Stimulated activated CD4-positive, alpha-beta T cell treated with anti-CD3 and anti-CD28 coated beads, Interleukin-4, amount 100 ng/mL, for 48 hours (primary cell): ENCODE measurements around the gene KPRP.

Source experiments
- DNase-seq, 2 donors: peaks; one replicate each; pipeline ENCODE4 v3.0.0-alpha.2; 2020; ENCODE audit warnings: low read depth in 2 of 2

KPRP gene

DNA sequence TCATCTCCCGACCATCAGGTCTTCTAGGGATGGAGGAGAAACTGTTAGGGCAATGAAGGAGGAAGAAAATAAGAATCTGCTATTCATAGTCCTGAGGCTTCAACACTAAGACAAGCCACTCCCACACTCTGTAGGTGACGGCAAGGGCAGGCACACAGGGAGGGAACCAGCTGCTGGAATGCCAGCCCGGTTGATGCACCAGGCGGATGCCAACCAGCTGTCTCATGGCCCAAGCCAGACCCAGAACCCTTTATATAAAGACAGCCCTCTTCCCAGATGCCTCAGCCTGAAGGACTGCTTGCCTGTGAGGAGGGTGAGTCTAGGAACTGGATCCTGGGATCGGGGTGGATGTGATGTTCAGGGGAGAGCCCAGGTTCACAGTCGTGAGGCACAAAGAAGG is at the start of gene KPRP:
KPRP (plus strand) TSS at position 279 of the 400 bp plus-strand sequence. CDS start 1,564 bp downstream, outside the sequence.
- DNase-seq, result no peak

DNA sequence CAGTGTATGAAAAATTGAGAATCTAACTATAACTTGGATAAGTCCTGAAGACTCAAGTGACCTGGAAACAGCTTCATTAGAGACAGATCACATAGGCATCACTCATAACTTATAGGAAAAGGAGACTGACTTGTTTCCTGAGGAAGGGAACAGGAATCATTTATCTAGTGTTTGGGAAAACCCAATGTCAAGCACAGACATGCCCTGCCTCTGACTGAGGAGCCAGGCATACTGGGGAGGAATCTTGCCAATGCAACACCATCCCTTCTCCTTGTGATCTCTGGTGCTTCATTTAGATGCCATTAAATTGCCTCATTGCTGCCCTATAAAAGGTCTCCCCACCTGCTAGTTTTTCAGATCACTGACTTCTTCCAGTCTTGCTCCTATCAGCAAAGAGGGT is 39.6 kb upstream of the KPRP start:
- no peak for DNase-seq

DNA sequence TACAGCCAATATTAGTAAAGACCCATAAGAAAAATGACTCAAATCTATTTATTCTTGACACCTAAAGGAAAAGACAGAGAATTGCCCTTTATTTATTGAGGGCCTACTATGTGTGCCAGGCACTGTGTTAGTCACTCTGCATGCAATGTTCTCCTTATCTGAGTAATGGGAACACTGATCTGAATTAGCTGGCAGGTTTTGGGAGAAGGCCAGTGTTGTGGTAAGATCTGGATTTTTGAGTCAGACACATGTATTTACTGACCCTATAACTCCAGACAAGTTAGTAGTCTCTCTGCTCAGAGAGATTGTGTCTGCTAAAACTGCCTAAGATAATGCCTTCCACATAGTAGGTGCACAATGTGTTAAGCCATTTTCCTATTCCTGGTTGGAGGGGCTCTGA is 32.6 kb upstream of the KPRP start:
- DNase-seq, result no peak

- DNase-seq, result no peak
Measured at GRCh38 chr1:152728986-152729385, 28.8 kb upstream of the KPRP start.

- DNase-seq, result no peak
Measured at GRCh38 chr1:152735648-152736047, 22.2 kb upstream of the KPRP start.

DNA sequence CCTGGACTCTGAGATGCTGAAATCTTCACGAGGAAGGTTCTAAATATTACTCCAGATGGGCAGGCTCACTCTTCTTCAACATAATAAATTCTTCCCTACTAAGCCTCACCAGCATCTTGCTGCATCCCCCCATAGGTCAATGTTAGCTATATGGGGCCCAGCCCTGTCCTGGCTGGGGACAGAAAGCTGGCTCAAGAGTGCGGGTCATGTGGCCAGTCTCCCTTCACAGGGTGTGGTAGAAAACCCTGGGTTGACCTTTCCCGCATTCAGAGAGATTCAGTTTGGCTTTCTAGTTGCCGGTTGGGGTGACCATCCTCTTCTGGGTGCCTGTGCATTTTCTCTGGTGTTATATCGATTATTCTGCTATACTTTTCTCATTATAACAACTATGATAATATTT is 19.8 kb upstream of the KPRP start:
- DNase-seq, result no peak

DNA sequence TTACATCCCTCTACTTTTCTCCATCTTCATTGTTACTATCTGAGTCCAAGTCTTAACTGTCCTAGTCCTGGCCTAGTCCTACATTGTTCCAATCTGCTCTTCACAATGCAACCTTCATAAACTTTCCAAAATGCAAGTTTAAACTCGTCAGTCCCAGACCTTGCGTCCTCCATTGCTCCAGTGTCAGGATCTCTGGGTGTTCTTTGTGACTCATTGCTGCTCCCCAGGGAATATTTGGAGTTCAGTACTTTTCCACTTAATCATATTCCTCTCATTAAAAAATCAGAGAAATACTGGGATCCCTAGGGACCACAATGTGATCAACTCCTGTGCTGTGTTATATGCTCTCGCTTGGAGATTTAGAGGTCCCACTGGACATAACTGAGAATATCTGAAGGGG is 18.0 kb upstream of the KPRP start:
- DNase-seq, result no peak

- no peak for DNase-seq
Measured at GRCh38 chr1:152741656-152742055, 16.2 kb upstream of the KPRP start.

GRCh38 chr1:152743371-152744145 is 14.3 kb upstream of the KPRP start:
- DNase-seq, result no peak

GRCh38 chr1:152745289-152745704 is 12.5 kb upstream of the KPRP start:
- DNase-seq, result no peak

DNA sequence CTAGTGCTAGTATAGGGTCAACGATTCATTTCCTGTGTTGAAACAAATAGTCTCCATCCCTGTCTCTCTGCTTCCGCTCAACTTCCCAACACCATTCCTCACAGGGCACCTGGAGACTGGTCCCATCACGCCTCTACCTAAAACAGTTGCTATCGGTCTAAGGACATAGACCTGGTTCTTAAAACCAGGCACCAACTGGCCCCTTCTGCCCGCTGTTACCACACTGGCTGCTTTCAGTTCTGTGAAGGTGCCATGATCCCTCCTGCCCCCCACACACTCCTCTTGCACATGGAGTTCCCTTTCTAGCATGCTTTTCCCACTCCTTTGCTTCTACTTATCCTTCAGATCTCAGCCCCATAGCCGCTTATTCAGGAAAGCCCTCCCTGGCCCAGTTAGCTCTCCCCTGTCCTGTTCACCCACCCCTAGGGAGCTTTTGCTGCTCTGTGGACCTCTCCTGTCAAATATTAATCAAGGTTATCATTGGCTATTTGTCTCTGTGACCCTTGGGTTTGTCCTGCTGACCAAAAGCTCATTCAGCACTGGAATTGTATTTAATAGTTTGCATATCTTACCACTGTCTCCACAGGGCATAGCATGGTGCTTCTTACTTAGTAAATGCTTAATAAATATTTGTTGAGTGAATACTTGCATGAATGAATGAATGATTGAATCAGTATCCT is 11.9 kb upstream of the KPRP start:
- no peak for DNase-seq

DNA sequence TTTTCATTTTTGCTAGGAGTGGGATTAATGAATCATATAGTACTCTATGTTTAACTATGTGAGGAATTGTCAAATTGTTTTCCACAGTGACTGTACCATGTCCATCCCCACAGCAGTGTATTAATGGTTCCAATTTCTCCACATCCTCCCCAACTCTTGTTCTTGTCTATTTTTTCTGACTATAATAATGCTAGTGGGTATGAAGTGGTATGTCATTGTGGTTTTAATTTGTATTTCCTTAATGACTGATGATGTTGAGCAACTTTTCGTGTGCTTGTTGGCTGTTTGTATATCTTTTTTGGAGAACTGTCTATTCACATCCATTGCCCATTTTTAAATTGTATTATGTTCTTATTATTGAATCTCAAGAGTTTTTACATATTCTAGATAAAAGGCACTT is 10.0 kb upstream of the KPRP start:
- DNase-seq, result no peak

- no peak for DNase-seq
Measured at GRCh38 chr1:152752225-152752624, 5.6 kb upstream of the KPRP start.

GRCh38 chr1:152753586-152753985 is 4.2 kb upstream of the KPRP start:
- no peak for DNase-seq

- no peak for DNase-seq
Measured at GRCh38 chr1:152756872-152757271, 953 bp upstream of the KPRP start.

GRCh38 chr1:152758636-152759035 is 811 bp downstream of the KPRP start:
- no peak for DNase-seq

- no peak for DNase-seq
Measured at GRCh38 chr1:152759453-152760173, 1.8 kb downstream of the KPRP start.

GRCh38 chr1:152760551-152761190 is 2.8 kb downstream of the KPRP start:
- no peak for DNase-seq

- no peak for DNase-seq
Measured at GRCh38 chr1:152761609-152762213, 3.9 kb downstream of the KPRP start.

- DNase-seq, result no peak
Measured at GRCh38 chr1:152768847-152769533, 11.2 kb downstream of the KPRP start.

GRCh38 chr1:152770411-152770810 is 12.6 kb downstream of the KPRP start:
- DNase-seq, result no peak
